GM12878 (cell line): ENCODE results near the gene CLASP2.

Source experiments
- ASH2L ChIP-seq: fragments of 300-600, 200-600 bp; sonication (generic); IDR thresholded peaks from 2 replicates; pipeline ENCODE4 v1.6.1; 2017; ENCODE audit warnings: low read depth, mild to moderate bottlenecking, borderline replicate concordance
- ATF3 ChIP-seq: IDR thresholded peaks from 2 replicates; pipeline ENCODE4 v1.6.1; 2011; ENCODE audit warnings: low read depth, mild to moderate bottlenecking, low read length, moderate library complexity, borderline replicate concordance; ENCODE audit errors: extremely low read depth
- CHD4 ChIP-seq: fragments of 200-600 bp; sonication (generic); IDR thresholded peaks from 2 replicates; pipeline ENCODE4 v1.6.1; 2016; ENCODE audit warnings: mild to moderate bottlenecking
- CTCF ChIP-seq, 3 experiments: IDR thresholded peaks in 2 of 3; conservative IDR thresholded peaks in 1 of 3; 2 replicates each; pipeline ENCODE4 v1.5.1; 2011; ENCODE audit warnings: low read depth in 3 of 3, low read length in 3 of 3, mild to moderate bottlenecking in 3 of 3, control low read depth in 2 of 3, moderate library complexity in 2 of 3, inconsistent platforms in 1 of 3, mixed read lengths in 1 of 3; ENCODE audit not compliant: control insufficient read depth in 2 of 3, insufficient read depth in 1 of 3; ENCODE audit errors: extremely low read depth in 1 of 3
- ELK1 ChIP-seq: IDR thresholded peaks from 2 replicates; pipeline ENCODE4 v1.6.1; 2012; ENCODE audit warnings: low read depth, low read length, improper control_type of control experiment
- HCFC1 ChIP-seq: fragments of 150-350 bp; IDR thresholded peaks from 2 replicates; pipeline ENCODE4 v1.6.1; 2014; ENCODE audit warnings: low read length
- JUND ChIP-seq: IDR thresholded peaks from 2 replicates; pipeline ENCODE4 v1.6.1; 2012; ENCODE audit warnings: low read depth, mild to moderate bottlenecking, low read length, improper control_type of control experiment, moderate library complexity
- NFIC ChIP-seq: IDR thresholded peaks from 2 replicates; pipeline ENCODE4 v1.6.1; 2012; ENCODE audit warnings: low read depth, mild to moderate bottlenecking, inconsistent platforms, low read length, moderate library complexity
- POLR2AphosphoS2 ChIP-seq: IDR thresholded peaks from 2 replicates; pipeline ENCODE4 v1.6.1; 2011; ENCODE audit warnings: low read depth, mild to moderate bottlenecking, low read length, improper control_type of control experiment, moderate library complexity
- STAT1 ChIP-seq: fragments of 450-650 bp; conservative IDR thresholded peaks from 2 replicates; pipeline ENCODE4 v1.6.1; 2014; ENCODE audit warnings: antibody characterized with exemption, mild to moderate bottlenecking
- TF ChIP-seq, protein P1 (sequence below): IDR thresholded peaks from 2 replicates; pipeline ENCODE4 v1.6.1; 2011; ENCODE audit warnings: low read depth, low read length, improper control_type of control experiment, borderline replicate concordance
- TF ChIP-seq, protein P2 (sequence below): fragments of 450-650 bp; IDR thresholded peaks from 2 replicates; pipeline ENCODE4 v1.6.1; 2016; ENCODE audit warnings: mild to moderate bottlenecking

DNA sequence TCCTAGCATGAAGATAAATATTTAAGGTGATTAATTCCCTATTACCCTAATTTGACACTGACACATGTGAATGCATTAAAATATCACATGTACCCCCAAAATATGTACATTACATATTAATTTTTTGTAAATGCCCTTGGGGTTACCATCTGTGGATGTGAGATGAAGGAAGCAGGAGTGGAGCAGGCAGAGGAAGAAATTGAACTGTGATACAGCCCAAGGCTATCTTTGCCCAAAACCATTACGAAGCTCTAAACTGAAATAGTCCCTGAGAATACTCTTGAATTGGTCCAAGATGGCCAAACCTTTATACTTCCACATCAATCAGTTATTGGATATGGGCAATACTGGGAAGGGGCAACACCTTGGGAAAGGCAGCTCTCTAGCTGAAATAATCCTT is 105.0 kb downstream of the CLASP2 start:
- TF ChIP-seq ATF3 (no peak), NFIC (no peak), ELK1 (no peak), ASH2L (no peak), JUND (no peak), HCFC1 (no peak), CTCF (IDR thresholded peaks at IDR 0.05 in 2 of 3, conservative IDR thresholded peaks at IDR 0.05 in 1 of 3; ENCODE audit: control insufficient read depth in 2 of 3, extremely low read depth in 1 of 3, insufficient read depth in 1 of 3, low read depth in 3 of 3, low read length in 3 of 3) (no peak), STAT1 (no peak), POLR2AphosphoS2 (no peak), CHD4 (no peak)
- TF ChIP-seq, protein P1, sequence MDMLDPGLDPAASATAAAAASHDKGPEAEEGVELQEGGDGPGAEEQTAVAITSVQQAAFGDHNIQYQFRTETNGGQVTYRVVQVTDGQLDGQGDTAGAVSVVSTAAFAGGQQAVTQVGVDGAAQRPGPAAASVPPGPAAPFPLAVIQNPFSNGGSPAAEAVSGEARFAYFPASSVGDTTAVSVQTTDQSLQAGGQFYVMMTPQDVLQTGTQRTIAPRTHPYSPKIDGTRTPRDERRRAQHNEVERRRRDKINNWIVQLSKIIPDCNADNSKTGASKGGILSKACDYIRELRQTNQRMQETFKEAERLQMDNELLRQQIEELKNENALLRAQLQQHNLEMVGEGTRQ, result no peak
- TF ChIP-seq, protein P2, sequence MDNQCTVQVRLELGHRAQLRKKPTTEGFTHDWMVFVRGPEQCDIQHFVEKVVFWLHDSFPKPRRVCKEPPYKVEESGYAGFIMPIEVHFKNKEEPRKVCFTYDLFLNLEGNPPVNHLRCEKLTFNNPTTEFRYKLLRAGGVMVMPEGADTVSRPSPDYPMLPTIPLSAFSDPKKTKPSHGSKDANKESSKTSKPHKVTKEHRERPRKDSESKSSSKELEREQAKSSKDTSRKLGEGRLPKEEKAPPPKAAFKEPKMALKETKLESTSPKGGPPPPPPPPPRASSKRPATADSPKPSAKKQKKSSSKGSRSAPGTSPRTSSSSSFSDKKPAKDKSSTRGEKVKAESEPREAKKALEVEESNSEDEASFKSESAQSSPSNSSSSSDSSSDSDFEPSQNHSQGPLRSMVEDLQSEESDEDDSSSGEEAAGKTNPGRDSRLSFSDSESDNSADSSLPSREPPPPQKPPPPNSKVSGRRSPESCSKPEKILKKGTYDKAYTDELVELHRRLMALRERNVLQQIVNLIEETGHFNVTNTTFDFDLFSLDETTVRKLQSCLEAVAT, result no peak
